Activated CD8-positive, alpha-beta T cell treated with anti-CD3 and anti-CD28 coated beads, Interleukin-2, amount 10 ng/mL, durations not matched to agents 7 days and 5 days (primary cell): ENCODE measurements around the gene CGRRF1. TPM values are rescaled to one million over a fixed set of nuclear protein-coding genes. Genes with fewer than 3 reads are reported as not detected.

Source experiments
- ATAC-seq: fragments of 150-1000 bp; cut with Tn5 transposase; one replicate; pipeline ENCODE4 v1.10.0; 2021; ENCODE audit warnings: moderate library complexity
- CTCF ChIA-PET: fragments of 350-600 bp; sonication (Branson Sonifier 250); formaldehyde crosslinking; loops from one replicate; lab custom pipeline; 2021; ENCODE audit warnings: antibody characterized with exemption; lab: Charles Lee
- POLR2A ChIA-PET: fragments of 350-600 bp; sonication (Branson Sonifier 250); formaldehyde crosslinking; loops from one replicate; lab custom pipeline; 2021; ENCODE audit warnings: antibody characterized with exemption; lab: Charles Lee
- DNase-seq: peaks from one replicate; pipeline ENCODE4 v3.0.0-alpha.2; 2020
- H3K27ac Mint-ChIP-seq: one replicate; pipeline ENCODE4 v1.8.0; 2021; ENCODE audit warnings: mild to moderate bottlenecking, mixed read lengths
- H3K27me3 Mint-ChIP-seq: one replicate; pipeline ENCODE4 v1.8.0; 2021; ENCODE audit warnings: low read depth, mixed read lengths
- H3K36me3 Mint-ChIP-seq: one replicate; pipeline ENCODE4 v1.8.0; 2021; ENCODE audit warnings: low read depth, mixed read lengths
- H3K4me1 Mint-ChIP-seq: one replicate; pipeline ENCODE4 v1.8.0; 2021; ENCODE audit warnings: low read depth, mixed read lengths
- H3K4me3 Mint-ChIP-seq: one replicate; pipeline ENCODE4 v1.8.0; 2021; ENCODE audit warnings: mild to moderate bottlenecking, mixed read lengths
- H3K9me3 Mint-ChIP-seq: one replicate; pipeline ENCODE4 v1.8.0; 2022; ENCODE audit warnings: mixed read lengths; ENCODE audit not compliant: insufficient read depth
- total RNA-seq, 2 experiments: library from RNA; stranded (reverse); gene quantifications; one replicate each; pipeline ENCODE4 v1.2.3, GENCODE V29; 2021

The CGRRF1 gene
- total RNA-seq, 2 experiments from 2014 or later: 13.6 to 13.7 TPM

DNA sequence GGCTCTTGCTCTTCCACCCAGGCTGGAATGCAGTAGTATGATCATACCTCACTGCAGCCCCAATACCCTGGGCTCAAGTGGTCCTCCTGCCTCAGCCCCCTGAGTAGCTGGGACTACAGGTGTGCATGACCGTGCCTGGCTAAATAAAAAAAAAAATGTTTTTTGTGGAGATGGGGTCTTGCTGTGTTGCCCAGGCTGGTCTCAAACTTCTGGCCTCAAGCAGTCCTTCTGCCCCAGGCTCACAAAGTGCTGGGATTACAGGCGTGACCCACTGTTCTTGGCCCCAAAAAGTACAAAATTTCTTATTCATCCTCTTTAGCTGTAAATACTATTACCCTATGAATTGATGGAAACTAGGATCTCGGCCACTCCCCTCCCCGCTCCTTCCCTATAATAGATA is 14.7 kb downstream of the CGRRF1 start:
- CTCF ChIA-PET: no interaction called here

DNA sequence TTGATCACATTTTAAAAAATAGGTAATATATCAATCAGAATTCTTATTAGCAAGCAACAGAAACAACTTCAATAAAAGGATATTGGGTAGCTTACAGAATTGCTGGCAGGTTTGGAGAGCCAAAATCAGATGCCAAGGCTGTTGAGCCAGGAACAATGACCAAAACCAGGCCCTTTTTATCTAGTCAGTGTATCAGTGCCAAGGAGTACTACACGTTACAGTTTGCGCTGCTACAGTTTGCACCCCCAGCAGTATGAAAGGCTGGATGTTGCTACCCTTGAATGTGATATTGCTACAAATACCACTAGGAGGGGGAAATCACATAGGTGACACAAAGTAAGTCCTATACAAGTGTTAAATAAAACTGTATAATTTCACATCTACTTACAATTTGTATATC is 19.3 kb downstream of the CGRRF1 start:
- Mint-ChIP-seq H3K27ac (no peak overlapping the region), H3K4me1 (peaks cover 2% of the 10 kb centered on the region), H3K4me3 (no peak overlapping the region), H3K9me3 (no peaks in the 10 kb centered on the region), H3K27me3 (no peaks in the 10 kb centered on the region), H3K36me3 (peaks cover 11% of the 10 kb centered on the region)
- ChIA-PET CTCF (interaction anchor here (1.3 kb wide), 1 partner anchor 245 kb away, joined by 3 read pairs; no protein-coding TSS in a partner anchor), POLR2A (no interaction called here)
- ATAC-seq: no peak
- DNase-seq: no peak

More for the DNA sequence above, 14.7 kb downstream of the CGRRF1 start:
- Mint-ChIP-seq H3K4me3 (no peak overlapping the region), H3K27ac (no peak overlapping the region), H3K27me3 (no peaks in the 10 kb centered on the region), H3K36me3 (peaks cover 19% of the 10 kb centered on the region), H3K9me3 (no peaks in the 10 kb centered on the region), H3K4me1 (no peaks in the 10 kb centered on the region)
- ATAC-seq (no peak), DNase-seq (no peak)
- POLR2A ChIA-PET: no interaction called here

DNA sequence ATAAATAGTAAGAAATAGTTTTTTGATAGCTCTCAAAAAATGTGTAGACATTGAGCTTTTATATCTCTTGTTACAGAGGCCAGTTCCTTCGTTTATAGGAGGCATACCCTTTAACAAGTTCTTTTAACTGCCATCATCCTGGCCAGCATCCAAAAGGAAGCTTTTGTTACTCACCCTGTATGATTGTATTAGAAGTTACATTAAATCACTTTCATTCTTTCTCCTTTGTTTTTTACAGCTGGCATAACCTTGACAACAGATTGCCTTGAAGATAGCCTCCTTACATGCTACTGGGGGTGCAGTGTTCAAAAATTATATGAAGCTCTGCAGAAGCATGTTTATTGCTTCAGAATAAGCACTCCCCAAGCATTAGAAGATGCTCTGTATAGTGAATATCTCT is 20.1 kb downstream of the CGRRF1 start:
- no peaks in the 10 kb centered on the region for H3K27me3 Mint-ChIP-seq
- ATAC-seq: no peak

DNA sequence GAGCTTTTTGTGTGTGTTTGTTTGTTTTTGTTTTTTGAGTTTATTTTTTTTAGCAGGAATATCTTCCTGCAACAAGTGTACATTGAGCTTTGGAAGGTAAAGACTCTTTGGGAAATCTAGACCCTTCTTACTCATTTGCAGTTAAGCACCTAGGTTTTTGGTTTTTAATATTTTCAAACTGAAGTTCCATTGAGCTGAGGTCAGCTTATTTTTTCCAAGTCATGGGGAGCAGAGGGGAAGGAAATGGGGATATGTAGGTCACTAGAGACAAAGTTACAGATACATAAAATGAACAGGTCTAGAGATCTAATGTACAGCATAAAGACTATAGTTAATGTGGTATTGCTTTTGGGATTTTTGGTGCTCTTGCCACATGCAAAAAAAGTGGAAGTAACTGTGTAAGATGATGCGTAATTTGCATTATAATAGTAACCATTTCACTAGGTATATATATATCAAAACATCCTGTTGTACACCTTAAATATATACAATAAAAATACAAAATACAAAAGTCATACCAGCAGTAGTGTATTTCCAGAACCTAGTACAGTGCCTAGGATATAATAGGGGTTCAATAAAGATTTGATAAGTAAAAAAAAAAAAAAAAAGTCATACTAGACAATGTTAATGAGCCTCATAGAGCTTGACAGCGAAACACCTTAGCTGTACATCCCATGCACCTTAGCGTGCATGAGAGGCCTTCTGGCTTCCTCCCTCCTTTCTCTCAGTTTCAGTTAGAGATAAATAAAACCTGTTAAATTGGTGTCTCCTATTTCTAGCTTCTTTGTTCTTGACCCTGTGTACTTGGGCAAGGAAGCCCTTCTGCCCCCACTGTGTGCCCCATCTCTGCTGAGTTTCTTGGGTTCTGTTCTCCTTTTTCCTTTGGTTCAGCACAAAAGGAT is 22.7 kb downstream of the CGRRF1 start:
- ChIA-PET POLR2A (no interaction called here), CTCF (interaction anchor here (1.2 kb wide), 1 partner anchor 19 kb away, joined by 4 read pairs; no protein-coding TSS in a partner anchor)
- peaks cover 2% of the 10 kb centered on the region for H3K4me1 Mint-ChIP-seq
- peaks cover 6% of the 10 kb centered on the region for H3K36me3 Mint-ChIP-seq
- ATAC-seq (no peak), DNase-seq (no peak)
- H3K27ac Mint-ChIP-seq: no peak overlapping the region
- H3K4me3 Mint-ChIP-seq: no peak overlapping the region
- no peaks in the 10 kb centered on the region for H3K9me3 Mint-ChIP-seq
- H3K27me3 Mint-ChIP-seq: no peaks in the 10 kb centered on the region

More for the DNA sequence above, 20.1 kb downstream of the CGRRF1 start:
- Mint-ChIP-seq H3K27ac (no peak overlapping the region), H3K4me1 (peaks cover 2% of the 10 kb centered on the region), H3K9me3 (no peaks in the 10 kb centered on the region), H3K4me3 (no peak overlapping the region), H3K36me3 (peaks cover 7% of the 10 kb centered on the region)
- ChIA-PET CTCF (interaction anchor here (0.8 to 1.3 kb wide), 2 partner anchors 9 to 244 kb away, joined by 3 read pairs; no protein-coding TSS in a partner anchor), POLR2A (no interaction called here)
- DNase-seq: no peak

DNA sequence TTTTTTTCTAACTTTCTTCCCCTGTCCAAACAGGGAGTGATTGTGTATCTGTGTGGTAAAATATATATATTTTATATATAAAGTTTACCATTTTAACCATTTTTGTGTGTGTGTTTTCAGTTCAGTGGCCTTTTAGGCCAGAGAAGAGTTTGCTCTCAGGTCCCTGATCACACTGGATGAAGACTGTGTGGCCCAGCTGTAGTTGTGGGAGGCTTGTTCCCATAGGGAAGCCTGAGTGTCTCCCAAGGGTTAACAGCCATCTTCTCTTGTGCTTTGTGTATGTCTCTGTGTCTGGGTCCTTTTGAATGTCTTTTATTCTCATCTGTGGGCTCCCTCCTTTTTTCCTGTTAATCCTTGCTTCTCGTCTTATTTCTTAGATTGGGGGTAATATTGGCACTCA is 23.4 kb downstream of the CGRRF1 start:
- peaks cover 2% of the 10 kb centered on the region for H3K4me1 Mint-ChIP-seq
- DNase-seq: no peak
- CTCF ChIA-PET: interaction anchor here (1.2 kb wide), 1 partner anchor 18 kb away, joined by 4 read pairs; no protein-coding TSS in a partner anchor

DNA sequence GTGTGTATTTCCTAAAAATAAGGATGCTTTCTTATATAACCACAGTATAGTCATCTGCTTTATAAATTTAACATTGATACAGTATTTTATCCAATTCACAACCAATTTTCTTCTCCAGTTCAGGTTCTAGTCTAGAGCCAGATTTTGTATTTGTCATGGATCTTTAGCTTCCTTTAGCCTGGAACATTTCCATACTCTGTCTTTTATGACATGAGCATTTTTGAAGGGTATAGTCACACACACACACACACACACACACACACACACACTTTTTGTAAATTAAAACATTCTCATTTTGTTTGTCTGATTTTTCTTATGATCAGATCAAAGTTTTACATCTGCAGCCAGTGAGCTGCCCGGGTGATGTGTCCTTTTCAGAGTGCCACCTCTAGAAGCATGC is 25.4 kb downstream of the CGRRF1 start:
- ChIA-PET CTCF (no interaction called here), POLR2A (no interaction called here)
- peaks cover 8% of the 10 kb centered on the region for H3K36me3 Mint-ChIP-seq

More for the DNA sequence above, 23.4 kb downstream of the CGRRF1 start:
- Mint-ChIP-seq H3K9me3 (no peaks in the 10 kb centered on the region), H3K27ac (no peak overlapping the region), H3K36me3 (peaks cover 6% of the 10 kb centered on the region), H3K27me3 (no peaks in the 10 kb centered on the region), H3K4me3 (no peak overlapping the region)
- POLR2A ChIA-PET: no interaction called here
- ATAC-seq: no peak

DNA sequence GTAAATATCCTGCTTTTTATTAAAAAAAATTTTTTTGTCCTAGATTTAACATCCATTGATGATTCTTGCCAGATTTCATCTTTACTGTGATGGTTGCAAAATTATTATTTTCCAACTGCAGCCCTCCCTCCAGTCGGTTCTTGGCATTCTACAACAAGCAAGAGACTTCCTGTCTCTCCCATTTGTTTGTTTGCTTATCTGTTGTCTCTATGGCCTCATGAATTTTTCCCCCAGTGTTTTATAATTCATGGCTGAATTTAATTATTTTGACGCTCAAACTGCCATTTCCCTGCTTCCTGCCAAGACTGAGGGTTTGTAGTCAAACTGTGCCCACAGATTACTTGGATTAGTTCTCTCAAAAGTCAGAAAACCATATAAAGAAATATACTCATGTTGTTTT is 25.9 kb downstream of the CGRRF1 start:
- Mint-ChIP-seq H3K4me3 (no peak overlapping the region), H3K9me3 (no peaks in the 10 kb centered on the region), H3K27me3 (no peaks in the 10 kb centered on the region), H3K4me1 (peaks cover 2% of the 10 kb centered on the region), H3K27ac (no peak overlapping the region), H3K36me3 (peaks cover 9% of the 10 kb centered on the region)
- ATAC-seq: no peak
- no peak for DNase-seq
- CTCF ChIA-PET: no interaction called here
- POLR2A ChIA-PET: no interaction called here

More for the DNA sequence above, 25.4 kb downstream of the CGRRF1 start:
- no peak for DNase-seq
- no peak for ATAC-seq
- peaks cover 2% of the 10 kb centered on the region for H3K4me1 Mint-ChIP-seq
- no peaks in the 10 kb centered on the region for H3K27me3 Mint-ChIP-seq
- H3K4me3 Mint-ChIP-seq: no peak overlapping the region
- H3K9me3 Mint-ChIP-seq: no peaks in the 10 kb centered on the region
- no peak overlapping the region for H3K27ac Mint-ChIP-seq

DNA sequence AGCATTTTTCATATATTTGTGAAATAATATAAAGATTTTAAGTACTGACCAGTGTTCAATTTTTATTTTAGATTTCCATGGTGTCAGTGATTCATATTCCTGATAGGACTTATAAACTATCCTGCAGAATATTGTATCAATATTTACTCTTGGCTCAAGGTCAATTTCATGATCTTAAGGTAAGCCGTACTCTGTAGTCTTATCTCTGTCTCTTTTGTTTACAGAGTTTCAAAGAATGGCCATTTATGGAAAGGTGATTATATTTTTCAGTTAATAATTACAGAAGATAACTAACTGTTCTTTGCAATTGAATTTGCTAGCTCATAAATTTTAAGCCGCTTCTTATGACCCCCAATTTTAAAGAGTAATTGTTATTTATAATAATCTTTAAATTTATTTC is 27.9 kb downstream of the CGRRF1 start:
- no peak overlapping the region for H3K27ac Mint-ChIP-seq
- no peak for DNase-seq

DNA sequence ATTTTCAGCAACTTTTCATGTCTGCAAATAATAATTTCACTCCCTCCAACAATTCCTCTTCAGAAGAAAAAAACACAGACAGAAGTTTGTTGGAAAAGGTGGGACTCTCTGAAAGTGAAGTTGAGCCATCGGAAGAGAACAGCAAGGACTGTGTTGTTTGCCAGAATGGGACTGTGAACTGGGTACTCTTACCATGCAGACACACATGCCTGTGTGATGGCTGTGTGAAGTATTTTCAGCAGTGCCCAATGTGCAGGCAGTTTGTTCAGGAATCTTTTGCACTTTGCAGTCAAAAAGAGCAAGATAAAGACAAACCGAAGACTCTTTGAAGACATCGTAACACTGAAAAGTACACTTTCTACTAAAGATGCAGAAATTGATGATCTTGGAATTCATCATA is 28.3 kb downstream of the CGRRF1 start:
- H3K27ac Mint-ChIP-seq: no peak overlapping the region
- POLR2A ChIA-PET: no interaction called here
- H3K4me1 Mint-ChIP-seq: no peaks in the 10 kb centered on the region

More for the DNA sequence above, 27.9 kb downstream of the CGRRF1 start:
- POLR2A ChIA-PET: no interaction called here
- H3K36me3 Mint-ChIP-seq: peaks cover 7% of the 10 kb centered on the region
- CTCF ChIA-PET: interaction anchor here (0.9 kb wide), 1 partner anchor 14 kb away, joined by 3 read pairs; no protein-coding TSS in a partner anchor
- no peak for ATAC-seq
- no peaks in the 10 kb centered on the region for H3K9me3 Mint-ChIP-seq
- H3K4me1 Mint-ChIP-seq: peaks cover 2% of the 10 kb centered on the region
- H3K4me3 Mint-ChIP-seq: no peak overlapping the region
- no peaks in the 10 kb centered on the region for H3K27me3 Mint-ChIP-seq

DNA sequence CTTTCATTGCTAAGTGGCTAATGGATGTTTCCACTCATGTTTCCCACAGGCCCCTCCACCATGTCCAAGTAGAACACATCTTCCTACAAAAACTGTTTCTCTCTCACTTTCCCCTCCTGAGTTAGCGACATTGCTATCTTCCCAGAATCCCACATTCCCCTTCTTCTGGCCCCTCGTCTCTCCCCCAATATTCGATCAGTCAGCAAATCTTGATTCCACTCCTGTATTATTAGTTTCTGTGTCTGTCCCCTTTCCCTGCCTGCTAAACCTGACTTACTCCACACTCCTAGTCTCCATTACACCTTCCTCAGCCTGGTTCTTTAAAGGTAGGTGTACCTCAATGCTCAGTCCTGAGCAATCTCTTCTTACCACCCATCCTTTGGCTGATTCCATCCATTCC is 37.9 kb downstream of the CGRRF1 start:
- ChIA-PET POLR2A (no interaction called here), CTCF (interaction anchor here (0.8 kb wide), 1 partner anchor 227 kb away, joined by 3 read pairs; no protein-coding TSS in a partner anchor)
- Mint-ChIP-seq H3K36me3 (no peaks in the 10 kb centered on the region), H3K27ac (no peak overlapping the region), H3K4me1 (no peaks in the 10 kb centered on the region), H3K9me3 (no peaks in the 10 kb centered on the region), H3K27me3 (peaks cover 18% of the 10 kb centered on the region), H3K4me3 (no peak overlapping the region)
- DNase-seq: no peak
- ATAC-seq: no peak

More for the DNA sequence above, 28.3 kb downstream of the CGRRF1 start:
- Mint-ChIP-seq H3K9me3 (no peaks in the 10 kb centered on the region), H3K4me3 (no peak overlapping the region), H3K27me3 (no peaks in the 10 kb centered on the region), H3K36me3 (peaks cover 7% of the 10 kb centered on the region)
- CTCF ChIA-PET: interaction anchor here (0.9 to 1.0 kb wide), 2 partner anchors 8 to 14 kb away, joined by 3 read pairs; no protein-coding TSS in a partner anchor
- DNase-seq (no peak), ATAC-seq (no peak)

DNA sequence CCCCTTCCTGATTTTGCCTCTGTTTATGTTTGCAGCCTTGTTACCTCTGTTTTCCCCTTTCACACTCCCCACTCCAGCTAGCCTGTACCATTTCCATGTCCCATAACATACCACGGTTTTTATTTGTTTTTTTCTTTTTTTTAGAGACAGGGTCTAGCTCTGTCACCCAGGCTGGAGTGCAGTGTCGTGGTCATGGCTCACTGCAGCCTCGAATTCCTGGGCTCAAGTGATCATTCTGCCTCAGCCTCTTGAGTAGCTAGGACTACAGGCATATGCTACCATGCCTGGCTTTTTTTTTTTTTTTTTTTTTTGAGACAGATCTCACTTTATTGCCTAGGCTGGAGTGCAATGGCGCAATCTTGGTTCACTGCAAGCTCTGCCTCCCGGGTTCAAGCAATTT is 38.8 kb downstream of the CGRRF1 start:
- H3K27ac Mint-ChIP-seq: no peak overlapping the region
- ChIA-PET CTCF (interaction anchor here (0.6 to 0.8 kb wide), 2 partner anchors 226 to 497 kb away, joined by 3 read pairs; no protein-coding TSS in a partner anchor), POLR2A (interaction anchor here (0.6 kb wide), 1 partner anchor 78 kb away, joined by 3 read pairs; no protein-coding TSS in a partner anchor)

DNA sequence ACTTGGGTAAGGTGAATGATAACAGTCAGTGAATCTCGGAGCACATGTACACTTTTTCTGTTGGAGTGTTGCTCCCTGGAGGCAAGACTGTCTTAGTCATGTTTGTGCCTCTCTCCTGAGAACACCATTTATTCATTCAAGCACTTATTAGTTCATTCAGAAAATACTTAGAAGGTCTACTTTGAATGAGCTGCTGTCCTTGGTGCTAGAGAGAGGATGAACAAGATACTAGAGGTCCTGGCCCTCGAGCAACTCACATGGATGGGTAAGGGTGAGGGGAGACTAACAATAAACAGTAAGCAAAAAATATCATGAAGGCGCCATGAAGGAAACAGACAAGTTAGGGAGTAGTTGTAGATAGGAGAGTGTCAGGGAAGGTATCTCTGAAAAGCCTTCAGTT is 40.2 kb downstream of the CGRRF1 start:
- no peak overlapping the region for H3K4me3 Mint-ChIP-seq
- H3K27me3 Mint-ChIP-seq: peaks cover 18% of the 10 kb centered on the region
- no peaks in the 10 kb centered on the region for H3K36me3 Mint-ChIP-seq
- no peaks in the 10 kb centered on the region for H3K4me1 Mint-ChIP-seq
- ChIA-PET CTCF (interaction anchor here (1.4 to 2.1 kb wide), 2 partner anchors 14 to 256 kb away, joined by 4 to 6 read pairs; no protein-coding TSS in a partner anchor), POLR2A (no interaction called here)
- ATAC-seq: no peak
- no peaks in the 10 kb centered on the region for H3K9me3 Mint-ChIP-seq
- no peak overlapping the region for H3K27ac Mint-ChIP-seq
- DNase-seq: no peak

More for the DNA sequence above, 38.8 kb downstream of the CGRRF1 start:
- Mint-ChIP-seq H3K27me3 (peaks cover 18% of the 10 kb centered on the region), H3K9me3 (no peaks in the 10 kb centered on the region), H3K4me3 (no peak overlapping the region), H3K4me1 (no peaks in the 10 kb centered on the region), H3K36me3 (no peaks in the 10 kb centered on the region)
- DNase-seq (no peak), ATAC-seq (no peak)
